SK-N-MC (cell line): ENCODE results near the gene PTGER1.

Experiments used
- DNase-seq: peaks from one replicate; pipeline ENCODE4 v3.0.0-alpha.2; 2011; ENCODE audit warnings: low read depth, low spot score
- H3K27ac ChIP-seq: fragments of 200-600 bp; sonication (generic); 2 replicates; pipeline ENCODE4 v1.5.1; 2016; ENCODE audit warnings: mixed run types
- H3K36me3 ChIP-seq: fragments of 200-600 bp; sonication (generic); 2 replicates; pipeline ENCODE4 v1.6.1; 2017; ENCODE audit warnings: antibody characterized with exemption, low read length, mixed read lengths; ENCODE audit not compliant: insufficient read depth
- H3K4me3 ChIP-seq: fragments of 200-600 bp; sonication (generic); 2 replicates; pipeline ENCODE4 v1.5.1; 2016
- H3K9ac ChIP-seq: fragments of 200-600 bp; sonication (generic); 2 replicates; pipeline ENCODE4 v1.8.0; 2017; ENCODE audit warnings: mixed run types, mixed read lengths; ENCODE audit not compliant: insufficient read length
- H3K9me3 ChIP-seq: fragments of 200-600 bp; sonication (generic); 2 replicates; pipeline ENCODE4 v1.6.1; 2017; ENCODE audit warnings: low read depth, mild to moderate bottlenecking, antibody characterized with exemption, low read length, moderate library complexity, mixed read lengths
- EZH2 ChIP-seq: fragments of 200-600 bp; sonication (generic); IDR thresholded peaks from one replicate; pipeline ENCODE4 v1.6.1; 2017; ENCODE audit warnings: antibody characterized with exemption
- FOXP2 ChIP-seq: optimal IDR thresholded peaks from 2 replicates; pipeline ENCODE3; 2011; ENCODE audit warnings: mild to moderate bottlenecking, moderate library complexity; ENCODE audit not compliant: insufficient read depth; ENCODE audit errors: extremely low read length, control extremely low read depth
- POLR2AphosphoS5 ChIP-seq: IDR thresholded peaks from 2 replicates; pipeline ENCODE4 v1.6.1; 2012; ENCODE audit warnings: mild to moderate bottlenecking, low read depth, low read length, borderline replicate concordance

PTGER1 gene

DNA sequence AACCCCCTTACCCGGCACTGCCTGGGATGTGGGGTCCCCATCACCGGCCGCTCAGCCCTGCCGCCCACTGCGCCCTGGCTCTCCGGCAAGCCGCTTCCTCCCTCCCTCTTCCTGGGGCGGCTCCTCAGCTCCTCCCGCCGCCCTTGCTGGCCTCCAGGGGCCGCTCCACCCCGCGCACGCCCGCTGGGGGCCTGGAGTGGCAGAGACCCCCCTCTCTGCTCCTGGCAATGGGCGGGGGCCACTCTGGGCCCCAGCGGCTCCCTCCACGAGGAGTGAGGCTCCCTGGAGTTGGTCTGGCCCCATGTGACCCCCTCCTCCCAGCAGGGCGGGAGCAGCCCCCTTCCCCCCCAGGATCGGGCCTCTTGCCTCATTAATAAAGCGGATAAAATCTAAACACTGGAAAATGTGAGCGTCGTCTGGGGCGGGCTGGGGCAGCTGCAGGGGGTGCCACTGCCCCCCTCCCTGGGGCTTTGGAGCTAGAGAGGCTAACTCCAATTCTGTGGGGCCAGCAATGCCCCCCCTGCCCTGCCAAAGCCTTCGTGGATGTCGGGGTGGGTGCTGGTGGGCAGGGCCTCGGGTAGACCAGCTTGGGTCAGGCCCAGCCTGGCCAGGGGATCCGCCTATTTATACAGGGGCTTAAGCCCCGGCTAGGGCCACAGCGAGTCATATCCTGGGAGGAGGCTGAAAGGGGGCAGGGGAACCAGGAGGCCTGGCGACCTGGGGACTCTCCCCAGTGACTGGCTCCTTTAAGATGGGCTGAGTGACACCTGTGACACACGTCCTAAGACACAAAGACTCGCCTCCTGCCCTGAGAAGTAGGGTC lies at the start of gene PTGER1:
TSS of gene PTGER1 (minus strand) at position 104 of the 823 bp plus-strand sequence. CDS start 1,034 bp downstream, outside the sequence.
- peak within 1 kb of the TSS; percentile 20 for H3K9ac ChIP-seq
- peak within 1 kb of the TSS; percentile 50 for H3K27ac ChIP-seq
- DNase-seq = no peak
- no peaks in the 10 kb centered on the region for H3K9me3 ChIP-seq
- H3K4me3 ChIP-seq = peak within 1 kb of the TSS; percentile 52; the same call in 1 of the 2 replicates
- H3K36me3 ChIP-seq = peaks cover 8% of the 10 kb centered on the region
- TF ChIP-seq FOXP2 = no peak

DNA sequence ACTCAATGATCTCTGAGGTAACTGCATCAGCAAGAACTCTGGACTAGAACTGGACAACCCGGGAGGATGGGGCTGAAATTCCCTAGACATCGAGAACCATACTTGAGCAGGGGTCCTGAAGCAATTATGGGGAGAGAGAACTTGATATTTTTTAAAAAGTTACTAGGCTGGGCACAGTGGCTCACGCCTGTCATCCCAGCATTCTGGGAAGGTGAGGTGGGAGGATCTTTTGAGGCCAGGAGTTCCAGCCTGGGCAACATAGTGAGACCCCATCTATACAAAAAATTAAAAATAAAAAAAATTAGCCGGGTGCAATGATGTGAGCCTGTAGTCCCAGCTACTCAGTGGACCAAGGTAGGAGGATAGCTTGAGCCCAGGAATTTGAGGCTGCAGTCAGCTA lies 45.4 kb upstream of the PTGER1 start:
- Histone ChIP-seq H3K36me3 (peaks cover 15% of the 10 kb centered on the region), H3K27ac (no peak overlapping the region), H3K9ac (no peak overlapping the region), H3K4me3 (no peak overlapping the region), H3K9me3 (no peaks in the 10 kb centered on the region)
- TF ChIP-seq EZH2 (no peak), FOXP2 (no peak), POLR2AphosphoS5 (no peak)
- DNase-seq = no peak

GRCh38 chr19:14519860-14520407 lies 44.8 kb upstream of the PTGER1 start:
- DNase-seq = no peak
- Histone ChIP-seq H3K4me3 (no peak overlapping the region), H3K9ac (no peak overlapping the region), H3K36me3 (peaks cover 21% of the 10 kb centered on the region), H3K27ac (no peak overlapping the region), H3K9me3 (no peaks in the 10 kb centered on the region)
- TF ChIP-seq FOXP2 (no peak), POLR2AphosphoS5 (no peak), EZH2 (no peak)

- no peak for TF ChIP-seq FOXP2
- no peak for TF ChIP-seq POLR2AphosphoS5
- TF ChIP-seq EZH2 = no peak
- Histone ChIP-seq H3K27ac (peak overlapping the region; percentile 83; the same call in 1 of the 2 replicates), H3K4me3 (no peak overlapping the region), H3K36me3 (peaks cover 27% of the 10 kb centered on the region), H3K9ac (no peak overlapping the region), H3K9me3 (no peaks in the 10 kb centered on the region)
- DNase-seq = no peak
Observed at GRCh38 chr19:14519245-14519859, 44.2 kb upstream of the PTGER1 start.

DNA sequence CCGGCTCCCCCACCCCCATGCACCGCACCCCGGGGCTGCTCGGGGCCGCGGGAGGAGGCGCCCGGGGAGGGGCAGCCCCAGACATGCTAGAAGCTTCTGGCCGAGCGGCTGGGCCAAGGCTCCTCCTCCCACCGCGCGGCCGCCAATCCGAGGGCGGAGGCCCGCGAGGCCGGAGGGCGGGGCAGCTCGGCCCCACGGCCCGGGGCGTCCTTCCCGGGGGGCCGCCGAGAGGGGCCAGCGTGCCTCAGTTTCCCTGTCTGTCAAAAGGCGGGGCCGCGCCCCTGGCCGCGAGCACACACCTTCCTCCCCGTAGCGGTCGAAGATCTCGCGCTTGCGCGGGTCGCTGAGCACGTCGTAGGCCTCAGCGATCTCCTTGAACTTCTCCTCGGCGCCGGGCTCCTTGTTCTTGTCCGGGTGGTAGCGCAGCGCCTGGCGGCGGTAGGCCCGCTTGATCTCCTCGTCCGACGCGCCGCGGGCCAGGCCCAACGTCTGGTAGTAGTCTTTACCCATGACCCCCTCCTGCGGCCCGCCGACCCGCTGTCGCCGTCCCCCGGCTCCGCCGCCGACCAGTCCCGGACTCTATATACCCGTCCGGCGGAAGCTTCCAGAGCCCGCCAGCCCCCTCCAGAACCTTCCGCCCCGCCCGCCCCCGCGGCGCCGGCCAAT lies 42.8 kb upstream of the PTGER1 start, which contains the start of gene DNAJB1:
TSS of gene DNAJB1 (minus strand) at position 558 of the 666 bp plus-strand sequence. CDS start at position 510, 48 bp downstream.
- DNase-seq = no peak
- Histone ChIP-seq H3K9me3 (no peaks in the 10 kb centered on the region), H3K9ac (peak within 1 kb of the TSS; percentile 94), H3K36me3 (peaks cover 31% of the 10 kb centered on the region), H3K27ac (peak within 1 kb of the TSS; percentile 83), H3K4me3 (peak within 1 kb of the TSS; percentile 90)
- TF ChIP-seq EZH2 (no peak), POLR2AphosphoS5 (peak; percentile 93), FOXP2 (no peak)

DNA sequence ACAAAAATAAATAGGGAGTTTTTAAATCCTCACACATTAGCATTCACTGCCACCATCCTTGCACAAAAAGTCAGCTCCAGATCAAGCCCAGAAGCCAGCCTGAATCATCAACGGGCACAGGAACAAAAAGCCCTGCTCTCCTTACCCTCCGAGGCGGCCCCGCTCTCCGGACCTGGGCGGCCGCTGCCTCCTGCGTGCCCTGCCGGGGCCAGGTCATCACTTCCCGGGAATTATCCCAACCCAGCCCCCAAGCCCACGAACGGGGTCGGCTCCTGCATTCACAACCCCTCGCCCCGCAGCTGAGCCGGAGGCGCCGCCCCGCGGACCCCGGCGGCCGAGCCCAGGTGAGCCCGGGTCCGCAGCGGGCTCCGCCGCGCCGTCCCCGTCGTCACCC lies 42.3 kb upstream of the PTGER1 start:
- TF ChIP-seq EZH2 = no peak
- Histone ChIP-seq H3K36me3 (peaks cover 31% of the 10 kb centered on the region), H3K9me3 (no peaks in the 10 kb centered on the region), H3K4me3 (peak overlapping the region; percentile 90), H3K9ac (peak overlapping the region; percentile 94), H3K27ac (no peak overlapping the region)
- no peak for DNase-seq

GRCh38 chr19:14516746-14517438 lies 41.7 kb upstream of the PTGER1 start:
- Histone ChIP-seq H3K9me3 (no peaks in the 10 kb centered on the region), H3K9ac (peak overlapping the region; percentile 94), H3K4me3 (peak overlapping the region; percentile 90), H3K36me3 (peaks cover 31% of the 10 kb centered on the region), H3K27ac (no peak overlapping the region)
- TF ChIP-seq POLR2AphosphoS5 (no peak), EZH2 (no peak), FOXP2 (no peak)
- DNase-seq = no peak

- no peak for TF ChIP-seq FOXP2
- no peak for TF ChIP-seq POLR2AphosphoS5
- TF ChIP-seq EZH2 = no peak
- Histone ChIP-seq H3K4me3 (peak overlapping the region; percentile 90), H3K27ac (no peak overlapping the region), H3K9ac (peak overlapping the region; percentile 94), H3K36me3 (peaks cover 31% of the 10 kb centered on the region), H3K9me3 (no peaks in the 10 kb centered on the region)
- DNase-seq = no peak
Observed at GRCh38 chr19:14516048-14516534, 40.9 kb upstream of the PTGER1 start.
